ENCODE measurements around the gene AMHR2.
"Not testable (repeated sequence)": the region's sequence is repeated elsewhere in the genome, so short reads cannot be mapped to it uniquely, and the experiment has no call there.

Gene AMHR2

GRCh38 chr12:53380794-53381730 lies 42.6 kb upstream of the AMHR2 start:
- no peak for TF ChIP-seq CTCF (IDR thresholded peaks at IDR 0.05; ENCODE audit: insufficient read depth, low read depth, low read length, missing control alignments)
- no peak for DNase-seq (ENCODE audit: low read depth)
- H3K4me3 ChIP-seq (ENCODE audit: low read depth, low read length) = peak overlapping the region; percentile 72

GRCh38 chr12:53381731-53382630 lies 41.7 kb upstream of the AMHR2 start:
- peak overlapping the region; percentile 72 for H3K4me3 ChIP-seq (ENCODE audit: low read depth, low read length)
- peak; percentile 64 for TF ChIP-seq CTCF (IDR thresholded peaks at IDR 0.05; ENCODE audit: insufficient read depth, low read depth, low read length, missing control alignments)
- DNase-seq (ENCODE audit: low read depth) = peak; percentile 85

GRCh38 chr12:53383258-53383657 lies 40.4 kb upstream of the AMHR2 start:
- no peak for TF ChIP-seq CTCF (IDR thresholded peaks at IDR 0.05; ENCODE audit: insufficient read depth, low read depth, low read length, missing control alignments)
- H3K4me3 ChIP-seq (ENCODE audit: low read depth, low read length) = peak overlapping the region; percentile 6
- DNase-seq (ENCODE audit: low read depth) = no peak

GRCh38 chr12:53386381-53386780 lies 37.3 kb upstream of the AMHR2 start:
- H3K4me3 ChIP-seq (ENCODE audit: low read depth, low read length); DNase-seq (ENCODE audit: low read depth): not testable (repeated sequence)

- TF ChIP-seq CTCF (IDR thresholded peaks at IDR 0.05; ENCODE audit: insufficient read depth, low read depth, low read length, missing control alignments) = no peak
- DNase-seq (ENCODE audit: low read depth) = no peak
- no peak overlapping the region for H3K4me3 ChIP-seq (ENCODE audit: low read depth, low read length)
Observed at GRCh38 chr12:53388932-53389331, 34.7 kb upstream of the AMHR2 start.

- H3K4me3 ChIP-seq (ENCODE audit: low read depth, low read length) = no peak overlapping the region
- no peak for DNase-seq (ENCODE audit: low read depth)
- no peak for TF ChIP-seq CTCF (IDR thresholded peaks at IDR 0.05; ENCODE audit: insufficient read depth, low read depth, low read length, missing control alignments)
Observed at GRCh38 chr12:53389702-53390101, 34.0 kb upstream of the AMHR2 start.

- no peak overlapping the region for H3K4me3 ChIP-seq (ENCODE audit: low read depth, low read length)
- TF ChIP-seq CTCF (IDR thresholded peaks at IDR 0.05; ENCODE audit: insufficient read depth, low read depth, low read length, missing control alignments) = no peak
- no peak for DNase-seq (ENCODE audit: low read depth)
Observed at GRCh38 chr12:53391724-53392123, 31.9 kb upstream of the AMHR2 start.

All from GM12865 (cell line).